GM12865 (cell line): Measurements from ENCODE around the gene WIPF2.

Source experiments
- DNase-seq: peaks from one replicate; pipeline ENCODE4 v3.0.0; 2010; ENCODE audit warnings: low read depth
- H3K4me3 ChIP-seq: 2 replicates; pipeline ENCODE4 v1.5.1; 2011; ENCODE audit warnings: mild to moderate bottlenecking, low read depth, low read length, control low read depth
- TF ChIP-seq, protein P1 (sequence below): IDR thresholded peaks from 2 replicates; pipeline ENCODE4 v1.5.1; 2011; ENCODE audit warnings: low read length, control low read depth, low read depth, inconsistent platforms; ENCODE audit not compliant: insufficient read depth; ENCODE audit errors: missing control alignments

Gene WIPF2

GRCh38 chr17:40316571-40317344 lies 97.7 kb downstream of the WIPF2 start:
- DNase-seq = no peak
- peak overlapping the region; percentile 96 for H3K4me3 ChIP-seq
- TF ChIP-seq, protein P1, sequence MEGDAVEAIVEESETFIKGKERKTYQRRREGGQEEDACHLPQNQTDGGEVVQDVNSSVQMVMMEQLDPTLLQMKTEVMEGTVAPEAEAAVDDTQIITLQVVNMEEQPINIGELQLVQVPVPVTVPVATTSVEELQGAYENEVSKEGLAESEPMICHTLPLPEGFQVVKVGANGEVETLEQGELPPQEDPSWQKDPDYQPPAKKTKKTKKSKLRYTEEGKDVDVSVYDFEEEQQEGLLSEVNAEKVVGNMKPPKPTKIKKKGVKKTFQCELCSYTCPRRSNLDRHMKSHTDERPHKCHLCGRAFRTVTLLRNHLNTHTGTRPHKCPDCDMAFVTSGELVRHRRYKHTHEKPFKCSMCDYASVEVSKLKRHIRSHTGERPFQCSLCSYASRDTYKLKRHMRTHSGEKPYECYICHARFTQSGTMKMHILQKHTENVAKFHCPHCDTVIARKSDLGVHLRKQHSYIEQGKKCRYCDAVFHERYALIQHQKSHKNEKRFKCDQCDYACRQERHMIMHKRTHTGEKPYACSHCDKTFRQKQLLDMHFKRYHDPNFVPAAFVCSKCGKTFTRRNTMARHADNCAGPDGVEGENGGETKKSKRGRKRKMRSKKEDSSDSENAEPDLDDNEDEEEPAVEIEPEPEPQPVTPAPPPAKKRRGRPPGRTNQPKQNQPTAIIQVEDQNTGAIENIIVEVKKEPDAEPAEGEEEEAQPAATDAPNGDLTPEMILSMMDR = no peak

GRCh38 chr17:40317345-40317873 lies 98.3 kb downstream of the WIPF2 start:
- peak overlapping the region; percentile 96 for H3K4me3 ChIP-seq
- DNase-seq = peak; percentile 67
- TF ChIP-seq, protein P1 = peak; percentile 82

- TF ChIP-seq, protein P1 = no peak
- peak; percentile 96 for DNase-seq
- H3K4me3 ChIP-seq = peak overlapping the region; percentile 96
Observed at GRCh38 chr17:40317880-40318829, 99.1 kb downstream of the WIPF2 start.

GRCh38 chr17:40318830-40319391 lies 99.8 kb downstream of the WIPF2 start:
- TF ChIP-seq, protein P1 = no peak
- DNase-seq = no peak
- peak overlapping the region; percentile 96 for H3K4me3 ChIP-seq

- TF ChIP-seq, protein P1 = no peak
- no peak for DNase-seq
- peak overlapping the region; percentile 96 for H3K4me3 ChIP-seq
Observed at GRCh38 chr17:40319651-40320540, 100.8 kb downstream of the WIPF2 start.
